Endothelial cell of umbilical vein (primary cell): Measurements from ENCODE around the gene P2RX3. TPM values are rescaled to one million over a fixed set of nuclear protein-coding genes. Genes with fewer than 3 reads are reported as not detected.

Experiments used
- BruUV-seq: library from RNA; stranded (reverse); fragments of 400-500 nt; replicated peaks from 2 replicates; lab custom pipeline; 2021; lab: Mats Ljungman, UMichigan
- CTCF ChIA-PET: fragments of 300-600, 350-600 bp; sonication (Branson Sonifier 250); formaldehyde crosslinking; loops from one replicate; lab custom pipeline; 2021; ENCODE audit warnings: antibody characterized with exemption, inconsistent platforms; lab: Charles Lee
- POLR2A ChIA-PET: fragments of 300-600, 350-600 bp; sonication (Branson Sonifier 250); formaldehyde crosslinking; loops from one replicate; lab custom pipeline; 2021; ENCODE audit warnings: antibody characterized with exemption, inconsistent platforms; lab: Charles Lee
- DNase-seq: peaks from one replicate; pipeline ENCODE4 v3.0.0-alpha.2; 2011; ENCODE audit warnings: low read depth, low spot score
- FAIRE-seq: peaks from 2 replicates; lab custom pipeline; 2011; peaks lifted over from hg19 to GRCh38; lab: Jason Lieb, UNC
- H2AFZ ChIP-seq: 2 replicates; pipeline ENCODE4 v1.6.0; 2012; ENCODE audit warnings: low read depth, low read length, control low read depth, inconsistent platforms
- H3K27ac ChIP-seq: 2 replicates; pipeline ENCODE4 v1.5.1; 2011; ENCODE audit warnings: low read depth, mild to moderate bottlenecking, control low read depth, low read length, moderate library complexity; ENCODE audit not compliant: insufficient read depth
- H3K27me3 ChIP-seq, 2 experiments: 2 replicates each; pipeline versions ENCODE4 v1.6.0 to v1.6.1; 2011; ENCODE audit warnings: low read length in 2 of 2, mixed read lengths in 1 of 2; ENCODE audit not compliant: control insufficient read depth in 2 of 2, insufficient read depth in 2 of 2
- H3K36me3 ChIP-seq, 2 experiments: 2 replicates in 1 of 2; 3 replicates in 1 of 2; pipeline ENCODE4 v1.5.1; 2011; ENCODE audit warnings: low read length in 2 of 2, mild to moderate bottlenecking in 1 of 2, moderate library complexity in 1 of 2; ENCODE audit not compliant: control insufficient read depth in 2 of 2, insufficient read depth in 2 of 2; ENCODE audit errors: extremely low read depth in 1 of 2
- H3K4me1 ChIP-seq: 3 replicates; pipeline ENCODE4 v1.5.1; 2011; ENCODE audit warnings: mild to moderate bottlenecking, low read length; ENCODE audit not compliant: control insufficient read depth, insufficient read depth; ENCODE audit errors: extremely low read depth
- H3K4me2 ChIP-seq: 2 replicates; pipeline ENCODE4 v1.6.1; 2011; ENCODE audit warnings: low read length, control low read depth, mixed read lengths; ENCODE audit not compliant: insufficient read depth
- H3K4me3 ChIP-seq, 3 experiments: fragments of 200-600 bp in 1 of 3; sonication (generic), shearing (Covaris generic) in 1 of 3; replicated peaks in 1 of 3; 2 replicates each; pipeline ENCODE4 v1.5.1; 2011 to 2016; ENCODE audit warnings: control low read depth in 3 of 3, low read length in 3 of 3, mild to moderate bottlenecking in 2 of 3, inconsistent platforms in 1 of 3, low read depth in 1 of 3, moderate library complexity in 1 of 3; ENCODE audit not compliant: insufficient read depth in 1 of 3
- H3K79me2 ChIP-seq: 2 replicates; pipeline ENCODE4 v1.6.0; 2012; ENCODE audit warnings: low read length, inconsistent platforms; ENCODE audit not compliant: control insufficient read depth, insufficient read depth
- H3K9ac ChIP-seq: replicated peaks from 2 replicates; pipeline ENCODE3; 2011; ENCODE audit warnings: low read length, control low read depth; ENCODE audit not compliant: insufficient read depth; ENCODE audit errors: extremely low read depth
- H3K9me1 ChIP-seq: replicated peaks from 3 replicates; pipeline ENCODE4 v1.6.0; 2011; ENCODE audit warnings: mild to moderate bottlenecking, low read length; ENCODE audit not compliant: control insufficient read depth, insufficient read depth; ENCODE audit errors: extremely low read depth
- H3K9me3 ChIP-seq: replicated peaks from 2 replicates; pipeline ENCODE4 v1.5.1; 2012; ENCODE audit warnings: low read length, inconsistent platforms; ENCODE audit not compliant: control insufficient read depth, insufficient read depth
- H4K20me1 ChIP-seq: replicated peaks from 2 replicates; pipeline ENCODE3; 2011; ENCODE audit warnings: mild to moderate bottlenecking, low read length; ENCODE audit not compliant: control insufficient read depth, insufficient read depth; ENCODE audit errors: extremely low read depth
- CTCF ChIP-seq, 2 donors: IDR thresholded peaks; 1 replicate in 1 of 2; 2 replicates in 1 of 2; pipeline ENCODE4 v1.5.1; 2011; ENCODE audit warnings: low read length in 2 of 2, mild to moderate bottlenecking in 2 of 2, moderate library complexity in 2 of 2, control low read depth in 1 of 2, inconsistent platforms in 1 of 2, low read depth in 1 of 2; ENCODE audit not compliant: insufficient read depth in 1 of 2; ENCODE audit errors: extremely low read depth in 1 of 2
- EZH2 ChIP-seq: IDR thresholded peaks from 2 replicates; pipeline ENCODE4 v1.6.1; 2012; ENCODE audit warnings: borderline replicate concordance, low read depth, mild to moderate bottlenecking, moderate library complexity, low read length, inconsistent platforms; ENCODE audit not compliant: severe bottlenecking
- FOS ChIP-seq: IDR thresholded peaks from 2 replicates; pipeline ENCODE4 v1.6.1; 2011; ENCODE audit warnings: mild to moderate bottlenecking, low read length, moderate library complexity, borderline replicate concordance; ENCODE audit not compliant: insufficient read depth
- GATA2 ChIP-seq: IDR thresholded peaks from 2 replicates; pipeline ENCODE4 v1.7.0; 2011; ENCODE audit warnings: low read depth, mild to moderate bottlenecking, moderate library complexity, mixed read lengths, low read length; ENCODE audit not compliant: insufficient read length, insufficient read depth
- MYC ChIP-seq: IDR thresholded peaks from one replicate; pipeline ENCODE4 v1.6.1; 2011; ENCODE audit warnings: mild to moderate bottlenecking, low read depth, low read length
- POLR2A ChIP-seq: IDR thresholded peaks from 2 replicates; pipeline ENCODE4 v1.6.1; 2012; ENCODE audit warnings: low read depth, mild to moderate bottlenecking, control low read depth, low read length
- POLR2AphosphoS5 ChIP-seq: IDR thresholded peaks from 2 replicates; pipeline ENCODE4 v1.6.1; 2012; ENCODE audit warnings: low read depth, mild to moderate bottlenecking, control low read depth, low read length, moderate library complexity; ENCODE audit not compliant: insufficient read depth
- dilution Hi-C: fragments of 300-500 bp; cut with MboI; formaldehyde crosslinking; loops from one replicate; pipeline ENCODE4 v1.15.0; 2019; ENCODE audit warnings: low sequenced_read_pairs; ENCODE audit not compliant: extremely low pct_ligation_motif_present
- intact Hi-C: fragments of 100-400 bp; cut with micrococcal nuclease; formaldehyde crosslinking; loops from one replicate; pipeline ENCODE4 v1.10.0; 2022
- polyA plus RNA-seq, 4 experiments: library from polyadenylated mRNA; depleted of rRNA in 3 of 4; stranded (reverse) in 3 of 4; unstranded in 1 of 4; fragments of >200 nt; gene quantifications; 2 replicates each; pipeline versions ENCODE4 v1.2.1 to v1.2.3, GENCODE V29; 2011 to 2012; ENCODE audit warnings: missing spikeins in 1 of 4
- total RNA-seq: library from RNA; stranded (reverse); gene quantifications from 2 replicates; pipeline ENCODE4 v1.2.3, GENCODE V29; 2021

P2RX3 gene
- total and polyA plus RNA-seq, 2 donors (not counting 3 experiments of a cell fraction or from before 2014, with no cell fraction given): not detected

GRCh38 chr11:57313788-57314135, 24.4 kb upstream of the P2RX3 start:
- Histone ChIP-seq H3K9me1 (no peaks in the 10 kb centered on the region), H3K27me3 (no peaks in the 10 kb centered on the region), H3K79me2 (peaks cover 19% of the 10 kb centered on the region), H3K4me2 (no peak overlapping the region), H2AFZ (no peak overlapping the region), H3K4me3 (no peak overlapping the region), H3K36me3 (peaks cover 17 to 52% of the 10 kb centered on the region in 2 experiments), H4K20me1 (no peaks in the 10 kb centered on the region), H3K4me1 (peaks cover 13% of the 10 kb centered on the region), H3K27ac (no peak overlapping the region), H3K9me3 (no peaks in the 10 kb centered on the region), H3K9ac (no peak overlapping the region)
- ChIA-PET POLR2A (no interaction called here), CTCF (interaction anchor here (1.3 kb wide), 1 partner anchor 25 kb away, joined by 3 read pairs; no protein-coding TSS in a partner anchor)
- TF ChIP-seq EZH2: no peak
- no peak for TF ChIP-seq POLR2A
- no peak for TF ChIP-seq CTCF (IDR thresholded peaks at IDR 0.05; ENCODE audit: extremely low read depth in 1 of 2, insufficient read depth in 1 of 2, low read depth in 1 of 2, low read length in 2 of 2)
- TF ChIP-seq GATA2: no peak
- TF ChIP-seq POLR2AphosphoS5: no peak
- TF ChIP-seq FOS: no peak
- no peak for TF ChIP-seq MYC
- no TSS peak for BruUV-seq
- intact Hi-C loops (loop anchor here (10.0 kb wide), 1 partner anchor 1261 kb away; the partner anchor contains the start of genes LPXN and ZFP91), dilution Hi-C loops (no loop called here)
- no peak for DNase-seq
- no peak for FAIRE-seq
